Measurements from ENCODE around the gene RNF215.

The RNF215 gene

DNA sequence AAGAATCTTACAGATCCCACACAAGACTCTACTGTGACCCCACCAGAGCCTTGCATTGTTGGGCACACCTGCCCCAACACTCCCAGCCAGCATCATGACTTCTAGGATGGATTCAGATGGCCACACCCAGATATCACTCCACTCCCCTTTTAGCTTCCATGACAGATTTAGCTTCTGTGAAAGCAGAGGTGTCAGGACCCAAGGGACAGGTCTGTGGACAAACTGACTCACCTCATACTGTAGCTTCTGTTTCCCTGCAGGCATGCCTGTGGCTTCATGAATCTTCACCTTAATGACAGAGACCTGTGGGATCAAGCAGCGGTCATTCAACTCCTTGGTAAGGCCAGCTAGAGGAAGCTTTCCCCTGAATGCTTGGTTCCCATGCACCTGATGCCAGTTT lies 52.0 kb downstream of the RNF215 start:
- in situ Hi-C loops (cut with MboI; ENCODE audit: low sequenced_read_pairs), result no loop called here

DNA sequence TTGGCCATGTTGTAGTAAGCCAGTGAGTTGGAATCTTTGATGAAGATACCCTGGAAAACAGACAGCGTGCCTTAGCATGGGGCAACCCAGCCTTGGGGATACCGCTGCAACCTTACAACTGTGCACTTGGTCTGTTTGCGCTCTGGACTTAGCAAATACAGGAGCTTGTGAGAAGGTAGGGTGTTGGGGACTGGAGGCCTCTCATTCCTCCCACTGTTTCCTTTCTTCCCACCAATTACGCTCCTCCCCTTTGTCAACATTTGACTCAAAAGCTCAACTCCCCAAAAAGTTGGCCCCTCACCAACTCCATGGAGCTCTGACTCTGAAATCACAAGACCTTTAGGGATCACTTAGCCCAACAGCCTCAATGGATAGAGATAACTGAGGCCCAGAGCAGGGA lies 52.6 kb downstream of the RNF215 start:
- in situ Hi-C loops (cut with MboI; ENCODE audit: low sequenced_read_pairs), result no loop called here

DNA sequence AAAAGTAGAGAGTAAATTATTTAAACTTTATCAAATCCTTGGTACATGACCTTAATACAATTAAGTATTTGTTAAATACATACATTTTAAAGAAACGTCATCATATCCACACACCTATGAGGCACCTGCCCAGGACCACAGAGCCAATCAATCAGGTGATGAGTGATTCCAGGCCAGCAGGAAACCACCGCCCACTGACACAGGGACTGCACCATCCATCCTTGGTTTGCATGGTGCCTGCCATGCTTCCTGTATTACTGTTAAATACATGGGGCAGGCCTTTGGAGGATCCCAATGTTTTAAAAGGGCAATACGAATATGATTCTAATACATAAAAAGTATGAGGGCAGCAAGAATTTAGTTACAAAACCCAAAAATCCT lies 53.5 kb downstream of the RNF215 start:
- in situ Hi-C loops (cut with MboI; ENCODE audit: low sequenced_read_pairs), result no loop called here

DNA sequence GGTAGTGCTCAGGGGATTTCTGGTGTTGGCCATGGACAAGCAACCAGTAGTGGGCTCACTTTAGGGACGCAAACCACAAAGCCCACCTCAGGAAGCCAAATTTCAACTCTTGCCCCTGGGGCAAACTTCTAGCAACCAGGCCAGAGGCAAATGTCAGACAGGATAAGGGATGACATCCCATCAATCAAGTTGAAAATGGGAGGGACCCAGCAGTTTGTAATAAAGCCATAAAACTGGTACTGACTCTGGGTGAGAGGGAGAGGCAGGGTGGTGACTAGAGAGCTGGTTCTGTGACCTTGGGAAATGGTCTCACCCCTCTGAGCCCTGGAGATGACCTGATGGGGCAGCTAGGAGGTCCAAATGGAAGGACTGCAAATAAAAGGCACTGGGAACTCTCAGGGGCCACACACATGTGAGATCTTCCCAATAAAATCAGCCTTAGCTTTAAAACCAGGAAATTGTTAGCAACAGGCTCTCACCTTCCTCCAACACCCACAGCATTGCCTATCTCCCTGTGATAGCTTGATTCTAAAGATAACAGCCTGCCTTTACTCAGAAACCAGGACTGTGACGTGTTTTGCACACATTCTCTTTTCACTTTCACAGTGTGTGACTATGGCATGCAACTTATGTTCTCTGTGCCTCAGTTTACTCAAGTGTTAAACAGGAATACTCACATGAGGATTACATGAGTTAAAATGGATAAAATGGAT lies 54.1 kb downstream of the RNF215 start:
- in situ Hi-C loops (cut with MboI; ENCODE audit: low sequenced_read_pairs), result no loop called here

DNA sequence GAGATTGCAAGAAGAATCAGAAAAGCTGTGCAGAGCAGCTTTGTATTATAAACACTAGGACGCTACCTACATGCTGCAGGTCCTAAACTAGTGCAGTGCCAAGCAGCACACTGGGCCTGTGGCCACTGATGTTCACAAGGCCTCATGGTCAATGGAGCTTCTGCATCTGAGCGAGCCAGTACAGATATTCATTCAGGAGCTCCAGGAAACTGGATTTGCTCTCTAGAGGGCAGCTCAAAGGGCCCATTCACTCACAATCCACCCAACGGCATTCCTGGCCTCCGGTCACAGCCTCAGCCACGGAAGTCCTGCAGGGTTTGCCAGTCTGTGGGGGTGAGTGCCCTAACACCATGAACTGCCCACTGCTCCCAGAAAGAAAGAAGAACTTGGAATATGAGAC lies 54.7 kb downstream of the RNF215 start:
- in situ Hi-C loops (cut with MboI; ENCODE audit: low sequenced_read_pairs), result no loop called here
